KMS-11 (cell line): ENCODE results near the gene UPB1.

Experiments
- H2AFZ ChIP-seq: fragments of 200-600 bp; sonication (generic); 2 replicates; pipeline ENCODE4 v1.6.1; 2016; ENCODE audit warnings: antibody characterized with exemption, mixed run types, low read depth
- H3K27ac ChIP-seq: fragments of 200-600 bp; sonication (generic); 2 replicates; pipeline ENCODE4 v1.6.1; 2016; ENCODE audit warnings: mild to moderate bottlenecking, mixed run types
- H3K27me3 ChIP-seq: fragments of 200-600 bp; sonication (generic); 2 replicates; pipeline ENCODE4 v1.6.1; 2017; ENCODE audit warnings: mild to moderate bottlenecking, low read depth, mixed run types, moderate library complexity; ENCODE audit not compliant: insufficient read depth
- H3K36me3 ChIP-seq: fragments of 200-600 bp; sonication (generic); 2 replicates; pipeline ENCODE4 v1.6.1; 2017; ENCODE audit warnings: mild to moderate bottlenecking, mixed run types; ENCODE audit not compliant: insufficient read depth
- H3K4me1 ChIP-seq: fragments of 200-600 bp; sonication (generic); 2 replicates; pipeline ENCODE4 v1.6.1; 2016; ENCODE audit warnings: mild to moderate bottlenecking, low read depth, mixed run types; ENCODE audit not compliant: poor library complexity, severe bottlenecking
- H3K4me2 ChIP-seq: fragments of 200-600 bp; sonication (generic); 2 replicates; pipeline ENCODE4 v1.7.0; 2016; ENCODE audit warnings: mild to moderate bottlenecking, mixed run types
- H3K4me3 ChIP-seq: fragments of 200-600 bp; sonication (generic); IDR thresholded peaks from 2 replicates; pipeline ENCODE4 v1.6.1; 2017; ENCODE audit warnings: low read depth, low read length, mixed read lengths; ENCODE audit not compliant: insufficient read depth
- H3K79me2 ChIP-seq: fragments of 200-600 bp; sonication (generic); 2 replicates; pipeline ENCODE4 v1.6.1; 2016; ENCODE audit warnings: low read depth, mixed run types; ENCODE audit not compliant: insufficient read depth
- H3K9ac ChIP-seq: fragments of 200-600 bp; sonication (generic); 2 replicates; pipeline ENCODE4 v1.6.1; 2016; ENCODE audit warnings: mild to moderate bottlenecking, mixed run types
- H4K20me1 ChIP-seq: fragments of 200-600 bp; sonication (generic); 2 replicates; pipeline ENCODE4 v1.6.1; 2016; ENCODE audit warnings: mild to moderate bottlenecking, mixed run types; ENCODE audit not compliant: insufficient read depth
- CTCF ChIP-seq: fragments of 200-600 bp; sonication (generic); conservative IDR thresholded peaks from 2 replicates; pipeline ENCODE4 v1.6.1; 2017; ENCODE audit warnings: low read depth, mild to moderate bottlenecking, antibody characterized with exemption, low read length, moderate library complexity, mixed read lengths

Gene UPB1

GRCh38 chr22:24465566-24465965 lies 29.6 kb upstream of the UPB1 start:
- Histone ChIP-seq H4K20me1 (no peaks in the 10 kb centered on the region), H3K36me3 (no peaks in the 10 kb centered on the region), H3K9ac (no peak overlapping the region), H3K79me2 (no peaks in the 10 kb centered on the region), H3K4me2 (no peak overlapping the region), H3K27me3 (no peaks in the 10 kb centered on the region), H2AFZ (no peak overlapping the region), H3K4me1 (peaks cover 58% of the 10 kb centered on the region), H3K27ac (no peak overlapping the region), H3K4me3 (no peak overlapping the region)
- no peak for TF ChIP-seq CTCF

DNA sequence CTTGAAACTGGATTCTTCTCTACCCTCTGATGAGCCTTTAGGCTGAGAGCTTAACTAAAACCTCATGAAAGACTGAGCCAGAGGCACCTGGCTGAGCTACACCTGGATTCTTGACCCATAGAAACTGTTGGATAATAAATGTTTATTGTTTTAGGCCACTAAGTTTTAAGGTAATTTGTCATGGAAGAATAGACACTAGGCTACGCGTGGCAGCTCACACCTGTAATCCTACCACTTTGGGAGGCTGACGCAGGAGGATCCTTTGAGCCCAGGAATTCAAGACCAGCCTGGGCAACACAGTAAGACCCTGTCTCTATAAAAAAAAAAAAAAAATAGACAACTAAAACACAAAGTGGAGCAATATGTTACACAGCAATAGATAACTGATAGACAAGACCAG lies 29.2 kb upstream of the UPB1 start:
- H3K4me2 ChIP-seq = no peak overlapping the region

DNA sequence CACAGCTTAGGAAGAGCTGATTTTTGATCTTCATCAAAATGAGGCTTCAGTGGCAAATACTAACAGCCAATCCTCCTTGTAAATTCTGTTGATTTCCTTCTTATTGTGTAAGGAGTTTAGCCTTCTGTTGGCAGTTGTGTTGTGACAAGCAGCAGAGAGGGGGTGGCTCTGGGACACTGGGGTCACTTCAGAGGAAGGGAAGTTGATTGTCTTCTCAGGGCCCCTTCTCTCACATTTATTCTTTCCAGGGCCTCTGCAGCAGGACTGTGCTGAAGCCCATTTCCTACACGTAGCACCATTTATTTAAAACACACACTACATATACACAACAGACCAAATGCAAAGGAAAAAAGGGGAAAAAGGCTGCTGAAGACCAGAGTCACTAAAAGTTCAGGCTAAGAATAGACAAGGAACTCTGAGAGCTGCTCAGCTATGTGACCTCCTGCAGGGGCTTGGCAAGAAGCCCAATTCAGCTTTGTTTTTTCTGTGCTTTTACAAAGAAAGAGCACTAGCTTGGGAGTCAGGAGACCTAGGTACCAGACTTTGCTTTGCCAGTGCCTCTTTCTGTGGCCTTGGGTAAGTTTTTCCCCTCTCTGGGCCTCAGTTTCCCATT lies 28.3 kb upstream of the UPB1 start:
- Histone ChIP-seq H3K79me2 (no peaks in the 10 kb centered on the region), H3K36me3 (no peaks in the 10 kb centered on the region), H3K27me3 (no peaks in the 10 kb centered on the region), H3K9ac (no peak overlapping the region), H3K4me1 (peaks cover 48% of the 10 kb centered on the region), H2AFZ (peak overlapping the region; percentile 2; the same call in 1 of the 2 replicates), H3K27ac (peak overlapping the region; percentile 16; the same call in 1 of the 2 replicates), H4K20me1 (no peaks in the 10 kb centered on the region), H3K4me3 (no peak overlapping the region), H3K4me2 (peak overlapping the region; percentile 79)
- TF ChIP-seq CTCF = no peak

More for the DNA sequence above, 29.2 kb upstream of the UPB1 start:
- Histone ChIP-seq H4K20me1 (no peaks in the 10 kb centered on the region), H3K9ac (no peak overlapping the region), H3K27me3 (no peaks in the 10 kb centered on the region), H3K79me2 (no peaks in the 10 kb centered on the region), H3K27ac (no peak overlapping the region), H3K36me3 (no peaks in the 10 kb centered on the region), H3K4me3 (no peak overlapping the region), H3K4me1 (peaks cover 56% of the 10 kb centered on the region), H2AFZ (no peak overlapping the region)
- no peak for TF ChIP-seq CTCF

DNA sequence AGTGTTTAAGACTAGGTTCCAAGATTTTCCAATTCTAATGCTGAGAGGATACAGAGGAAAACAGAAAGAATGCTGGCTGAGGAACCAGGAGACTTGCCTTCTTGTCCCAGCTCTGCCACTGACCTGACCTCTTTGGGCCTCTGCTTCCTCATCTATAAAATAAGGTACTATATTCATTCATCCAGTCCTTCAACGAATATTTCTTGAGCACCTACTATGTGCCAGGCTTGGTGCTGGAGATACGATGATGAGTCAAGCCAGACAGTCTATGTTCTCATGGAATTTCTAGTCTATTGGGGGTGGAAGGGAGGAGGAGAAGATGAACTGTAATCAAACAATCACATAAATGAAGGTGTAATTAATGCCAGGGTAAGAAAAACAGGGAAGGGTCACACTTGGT lies 27.8 kb upstream of the UPB1 start:
- no peaks in the 10 kb centered on the region for H3K79me2 ChIP-seq
- H3K27ac ChIP-seq = peak overlapping the region; percentile 16; the same call in 1 of the 2 replicates
- H3K4me3 ChIP-seq = no peak overlapping the region
- H3K4me1 ChIP-seq = peaks cover 43% of the 10 kb centered on the region
- H4K20me1 ChIP-seq = no peaks in the 10 kb centered on the region
- no peak overlapping the region for H3K9ac ChIP-seq
- no peaks in the 10 kb centered on the region for H3K36me3 ChIP-seq
- H3K27me3 ChIP-seq = no peaks in the 10 kb centered on the region
- peak overlapping the region; percentile 79 for H3K4me2 ChIP-seq
- TF ChIP-seq CTCF = no peak
- H2AFZ ChIP-seq = peak overlapping the region; percentile 2; the same call in 1 of the 2 replicates
